Right lobe of liver (tissue), 4 donors: Measurements from ENCODE around the gene LCN10.
"Not testable (repeated sequence)": the region's sequence is repeated elsewhere in the genome, so short reads cannot be mapped to it uniquely, and the experiment has no call there.

ENCODE experiments used
- CTCF ChIP-seq, 4 donors: fragments of 200-600 bp in 3 of 4; fragments of 450-650 bp in 1 of 4; IDR thresholded peaks; one replicate each; pipeline versions ENCODE4 v1.5.1 to v1.8.0; 2016 to 2022; ENCODE audit warnings: antibody characterized with exemption in 4 of 4, mild to moderate bottlenecking in 2 of 4
- POLR2A ChIP-seq: fragments of 450-650 bp; IDR thresholded peaks from one replicate; pipeline ENCODE4 v1.6.1; 2017; ENCODE audit warnings: antibody characterized with exemption, mild to moderate bottlenecking
- donor health status: DM: no; HTN: no; CAD: no.
- donor health status: DM: no; HTN: no; CAD: no.
- donor health status: DM: no; HTN: yes; CAD: no.

GRCh38 chr9:136704741-136705140 lies 38.0 kb downstream of the LCN10 start:
- not testable (repeated sequence) for TF ChIP-seq CTCF (IDR thresholded peaks at IDR 0.05); POLR2A
